NCI-H2107 treated with DMSO at 0.1 percent for 48 hours (cell line): ENCODE data around the gene VCX2.
"Not testable (repeated sequence)": the region's sequence is repeated elsewhere in the genome, so short reads cannot be mapped to it uniquely, and the experiment has no call there.

ENCODE experiments used
- DNase-seq: peaks from one replicate; lab custom pipeline; 2025; ENCODE audit not compliant: unreplicated experiment; lab: John Stamatoyannopoulos, UW

Gene VCX2

DNA sequence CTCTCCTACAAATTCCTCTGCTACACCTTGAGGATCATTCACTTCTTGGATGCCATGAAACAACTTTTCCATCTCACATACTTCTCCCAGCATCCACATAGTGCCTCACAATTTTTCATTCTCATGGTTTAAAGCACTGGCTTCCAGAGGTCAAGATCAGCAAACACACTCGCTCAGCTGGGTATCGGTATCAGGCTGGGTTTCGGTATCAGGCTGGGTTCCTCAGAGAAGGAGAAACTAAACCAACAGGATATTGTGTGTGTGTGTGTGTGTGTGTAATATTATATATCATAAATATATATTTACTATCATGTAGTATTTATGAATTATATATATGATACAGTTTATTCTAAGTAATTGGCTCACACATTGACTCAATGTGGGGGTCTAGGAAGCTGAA lies at the start of gene VCX2:
Gene VCX2 (minus strand): TSS at position 99 of the 400 bp plus-strand sequence. CDS start 624 bp downstream, outside the sequence.
- not testable (repeated sequence) for DNase-seq

DNA sequence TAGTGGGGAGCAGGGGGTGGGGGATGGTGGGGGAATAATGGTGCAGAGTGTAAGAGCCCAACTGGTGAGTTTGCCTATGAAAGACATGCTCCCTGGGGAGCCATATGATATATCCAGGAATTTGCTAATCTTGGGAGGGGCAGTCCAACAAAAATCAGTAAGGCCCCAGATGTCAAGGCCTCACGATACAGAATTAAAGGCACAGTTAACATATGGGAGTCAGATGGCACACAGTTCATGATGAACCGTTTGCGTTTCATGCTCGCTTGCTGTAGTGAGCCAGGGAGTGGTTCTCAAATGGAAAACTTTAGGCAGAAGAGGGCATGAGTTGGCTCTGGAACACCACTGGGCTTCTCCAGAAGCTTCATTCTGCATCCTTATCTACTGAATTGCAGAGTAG lies 33.9 kb upstream of the VCX2 start:
- no peak for DNase-seq

DNA sequence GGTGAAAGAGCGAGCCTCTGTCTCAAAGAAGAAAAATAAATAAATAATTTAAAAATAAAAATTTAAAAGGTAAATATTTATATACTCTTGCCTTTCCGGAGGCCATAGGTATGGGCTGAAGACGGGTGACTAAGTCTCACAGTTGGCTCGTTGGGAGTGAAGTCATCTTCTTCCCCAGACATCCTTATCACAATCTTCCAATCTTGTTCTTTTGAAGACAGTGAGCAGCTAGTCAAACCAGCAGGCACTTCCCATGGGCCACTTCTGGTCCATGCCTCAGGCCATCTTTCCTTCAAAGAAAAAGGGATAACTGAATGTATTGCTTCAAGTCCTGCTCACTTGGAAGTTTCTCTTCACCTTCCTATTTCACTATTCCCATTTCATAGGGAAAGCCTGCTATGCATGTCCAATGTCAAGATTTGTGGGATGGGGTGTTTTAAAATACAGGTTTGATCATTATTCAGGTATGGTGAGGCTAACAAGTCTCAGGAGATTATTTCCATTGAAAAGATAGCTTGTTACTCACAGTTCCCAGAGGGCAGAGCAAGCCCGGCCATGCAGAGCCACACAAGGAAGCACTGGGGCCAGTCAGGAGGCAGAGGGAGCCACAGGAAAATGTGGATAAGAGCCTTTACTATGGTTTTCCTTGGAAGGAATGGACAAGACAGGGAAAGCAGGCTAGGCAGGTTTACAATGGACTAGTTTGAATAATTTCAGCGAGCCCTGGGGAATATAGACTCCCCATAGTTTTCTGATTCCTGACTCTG lies 33.3 kb upstream of the VCX2 start:
- DNase-seq, result no peak

DNA sequence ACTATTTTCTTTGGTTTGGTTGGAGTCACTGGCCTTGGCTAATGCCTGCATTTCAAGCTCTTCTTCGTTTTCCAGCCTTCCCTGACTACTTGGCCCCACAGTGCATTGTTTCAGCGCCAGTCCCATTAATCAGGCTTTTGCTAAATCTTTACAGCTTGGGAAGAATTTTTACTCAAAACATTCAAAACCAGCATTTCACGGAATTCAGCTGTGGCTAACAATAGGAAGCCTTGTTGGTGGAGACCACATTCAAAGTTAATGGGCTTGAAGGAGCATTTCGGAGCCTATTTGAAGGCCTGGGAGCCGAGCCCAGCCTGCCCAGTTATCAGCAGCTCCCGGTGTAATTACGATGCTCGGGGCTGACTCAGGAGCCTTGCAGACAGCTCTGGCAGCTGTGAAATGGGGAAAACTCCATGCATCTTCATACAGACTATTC lies 30.8 kb upstream of the VCX2 start:
- no peak for DNase-seq

DNA sequence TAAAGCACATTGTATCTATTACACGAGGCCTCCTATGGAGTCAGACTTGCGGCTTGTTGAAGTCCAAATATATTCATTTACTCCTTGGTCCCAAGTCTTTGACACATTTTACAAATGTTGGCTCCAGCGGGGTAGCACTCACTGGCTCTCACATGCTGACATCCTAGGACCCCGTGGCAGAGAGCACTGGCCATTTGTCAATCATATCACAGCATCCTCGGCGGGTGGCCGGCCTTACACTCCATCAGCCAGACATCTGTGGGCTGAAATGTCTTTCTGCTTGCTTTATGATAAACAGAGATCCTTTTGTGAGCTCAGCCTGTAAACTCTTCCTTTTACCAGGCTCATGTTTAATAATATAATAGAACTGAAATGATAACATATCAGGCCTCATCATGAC lies 25.7 kb upstream of the VCX2 start:
- no peak for DNase-seq

- no peak for DNase-seq
Measured at GRCh38 chrX:8194216-8194615, 23.1 kb upstream of the VCX2 start.

DNA sequence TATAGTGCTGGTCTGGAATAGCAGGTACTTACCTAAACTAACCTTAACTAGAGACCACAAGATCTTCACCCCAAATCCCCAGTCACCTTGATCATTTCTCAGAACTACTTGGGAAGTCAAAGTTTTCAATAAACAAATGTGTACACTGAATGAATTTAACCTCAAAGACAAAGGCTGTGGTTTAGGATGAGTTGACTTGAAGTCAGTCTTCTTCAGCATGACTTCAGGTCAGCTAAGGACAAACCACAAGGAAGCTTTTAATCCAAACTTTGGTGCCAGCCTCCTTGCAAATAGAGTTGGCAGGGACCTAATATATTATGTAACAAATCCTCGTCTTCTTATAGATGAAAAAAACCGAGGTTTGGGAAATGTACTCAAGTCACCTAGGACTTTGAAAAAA lies 21.2 kb upstream of the VCX2 start:
- DNase-seq, result no peak

DNA sequence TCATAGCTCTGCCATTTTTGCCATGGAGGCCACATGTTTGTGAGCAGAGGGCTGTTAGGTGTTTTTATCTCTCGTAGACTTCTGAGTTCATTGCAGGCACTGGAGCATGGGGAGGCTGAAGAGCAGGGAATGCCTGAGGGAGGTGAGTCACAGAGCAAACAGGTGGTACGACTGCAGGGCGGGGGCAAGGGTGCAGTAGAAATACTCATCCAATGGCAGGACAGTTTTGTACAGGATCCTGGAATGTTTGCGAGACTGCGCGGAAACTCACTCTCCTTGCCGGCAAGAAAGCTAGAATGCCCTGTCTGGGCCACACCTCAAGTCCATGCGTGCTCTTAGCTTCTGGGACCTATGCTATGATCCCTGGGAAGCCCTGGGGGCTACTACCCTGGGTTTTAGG lies 20.0 kb upstream of the VCX2 start:
- no peak for DNase-seq

GRCh38 chrX:8190341-8190830 lies 19.3 kb upstream of the VCX2 start:
- DNase-seq, result no peak

DNA sequence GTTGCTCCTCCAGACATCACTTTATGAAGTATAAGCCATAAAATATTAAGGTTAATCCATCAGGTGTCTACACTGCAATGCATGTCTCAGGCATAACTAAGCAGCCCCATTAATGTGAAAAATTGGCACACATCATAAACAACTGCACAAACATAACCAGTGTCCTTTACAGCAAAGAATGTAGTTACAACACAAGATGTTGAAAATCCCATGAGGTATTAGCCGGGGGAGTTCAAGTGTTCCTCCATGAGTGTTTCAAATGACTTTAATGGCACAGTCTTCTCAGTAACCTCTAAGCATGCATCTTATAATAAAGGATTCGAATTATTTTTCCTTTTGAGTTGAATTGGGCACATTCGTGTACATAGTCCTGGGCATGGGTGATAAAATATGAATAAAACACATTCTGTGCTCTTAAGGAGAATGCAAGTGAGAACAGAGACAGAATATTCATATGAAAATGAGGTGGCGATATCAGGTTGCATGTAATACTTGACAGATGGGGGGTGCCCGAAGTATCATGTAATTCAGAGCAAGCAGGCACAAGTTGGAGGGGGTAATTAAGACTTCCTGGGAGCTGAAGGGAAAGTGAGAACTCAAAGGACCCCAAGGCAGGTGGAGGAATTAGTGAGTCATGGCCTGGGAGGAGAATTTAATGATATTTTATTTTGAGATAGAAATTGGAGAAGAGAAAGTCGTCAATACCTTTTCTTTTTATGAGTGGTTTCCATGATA lies 18.2 kb upstream of the VCX2 start:
- DNase-seq, result peak; percentile 94

- DNase-seq, result no peak
Measured at GRCh38 chrX:8183346-8183745, 12.3 kb upstream of the VCX2 start.

DNA sequence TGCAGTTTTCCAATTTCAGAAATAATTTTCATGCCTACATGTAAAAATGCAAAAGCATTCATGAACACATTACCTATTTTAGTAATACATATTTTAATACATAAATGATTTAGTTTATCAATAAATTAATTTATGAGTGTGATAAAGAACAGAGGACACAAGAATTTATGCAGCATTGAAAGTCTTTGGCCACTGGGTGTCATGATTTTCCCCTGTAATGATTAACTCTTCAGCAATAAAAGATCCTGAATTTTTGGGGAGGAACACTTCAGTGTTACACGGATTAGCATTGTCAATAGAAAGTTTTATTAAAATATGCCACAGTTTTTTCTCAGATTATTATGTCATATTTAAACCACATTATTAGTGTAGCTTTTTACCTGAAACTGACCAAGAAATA lies 8.6 kb upstream of the VCX2 start:
- DNase-seq, result no peak

GRCh38 chrX:8154011-8154410 lies 17.1 kb downstream of the VCX2 start:
- DNase-seq, result not testable (repeated sequence)

DNA sequence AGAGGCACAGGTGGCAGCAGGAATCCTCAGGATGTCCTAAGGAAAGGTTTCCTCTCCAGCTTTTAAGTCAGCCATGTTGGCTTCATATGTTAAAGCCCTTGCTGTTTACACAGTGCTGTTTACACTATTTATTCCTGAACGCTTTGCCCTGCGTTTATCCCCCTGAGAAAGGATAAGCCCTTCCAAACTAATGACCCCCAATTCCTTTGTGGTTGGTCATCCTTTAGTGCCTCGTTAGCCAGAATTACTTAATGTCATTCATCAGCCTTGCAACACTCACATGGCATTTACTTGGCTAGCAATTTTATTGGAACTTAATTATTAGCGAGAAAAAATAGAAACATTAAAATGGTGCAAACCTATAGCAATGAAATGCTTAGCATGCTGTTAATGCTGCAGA lies 23.8 kb downstream of the VCX2 start:
- DNase-seq, result no peak

DNA sequence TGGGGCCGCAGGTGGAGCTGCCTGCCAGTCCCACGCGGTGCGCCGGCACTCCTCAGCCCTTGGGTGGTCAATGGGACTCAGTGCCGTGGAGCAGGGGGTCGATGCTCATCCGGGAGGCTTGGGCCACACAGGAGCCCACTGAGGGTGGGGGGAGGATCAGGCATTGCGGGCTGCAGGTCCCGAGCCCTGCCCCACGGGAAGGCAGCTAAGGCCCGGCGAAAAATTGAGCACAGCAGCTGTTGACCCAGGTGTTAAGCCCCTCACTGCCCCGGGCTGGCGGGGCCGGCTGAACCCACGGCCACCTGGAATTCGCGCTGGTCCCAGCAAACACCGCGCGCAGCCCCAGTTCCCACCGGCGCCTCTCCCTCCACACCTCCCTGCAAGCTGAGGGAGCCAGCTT lies 26.1 kb downstream of the VCX2 start:
- DNase-seq, result no peak

- no peak for DNase-seq
Measured at GRCh38 chrX:8141896-8142295, 29.2 kb downstream of the VCX2 start.

GRCh38 chrX:8140986-8141744 lies 29.9 kb downstream of the VCX2 start:
- DNase-seq, result no peak

DNA sequence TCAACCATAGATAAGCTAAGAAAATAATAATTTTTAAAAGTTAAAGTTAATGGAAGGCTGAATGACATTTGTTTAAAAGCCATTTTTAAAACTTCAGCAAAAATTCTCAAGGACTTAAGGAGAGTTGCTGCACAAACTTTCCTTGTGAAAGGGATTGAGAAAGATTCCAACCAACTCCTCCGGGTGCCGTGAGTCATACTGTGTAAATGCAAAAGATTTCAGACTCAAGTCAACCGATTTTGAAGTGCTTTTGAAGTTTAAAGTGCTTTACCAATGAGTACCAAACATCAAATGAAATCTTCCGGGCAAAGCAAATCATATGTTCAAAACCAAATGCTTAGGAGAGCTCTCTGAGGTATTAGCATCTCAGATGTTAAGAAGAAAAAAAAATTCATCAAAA lies 31.4 kb downstream of the VCX2 start:
- no peak for DNase-seq

DNA sequence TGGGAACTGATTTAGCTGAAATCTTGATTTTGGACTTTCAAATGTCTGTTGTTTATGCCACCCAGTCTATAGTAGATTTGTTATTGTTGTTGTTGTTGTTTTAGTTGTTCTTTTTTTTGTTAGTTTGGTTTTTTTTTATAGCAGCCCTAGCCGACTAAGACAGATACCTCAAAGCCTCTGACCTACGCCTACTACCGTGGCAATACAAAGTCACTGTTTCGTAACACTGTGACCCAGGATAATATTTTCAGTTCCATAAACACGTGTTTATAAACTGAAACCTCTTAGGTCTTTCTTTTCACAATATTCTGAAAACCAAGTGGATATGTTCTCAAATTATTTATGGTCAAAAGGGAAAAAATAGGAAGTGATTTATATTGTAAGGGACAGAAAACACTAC lies 32.8 kb downstream of the VCX2 start:
- no peak for DNase-seq

GRCh38 chrX:8126648-8127047 lies 44.4 kb downstream of the VCX2 start:
- DNase-seq, result no peak

DNA sequence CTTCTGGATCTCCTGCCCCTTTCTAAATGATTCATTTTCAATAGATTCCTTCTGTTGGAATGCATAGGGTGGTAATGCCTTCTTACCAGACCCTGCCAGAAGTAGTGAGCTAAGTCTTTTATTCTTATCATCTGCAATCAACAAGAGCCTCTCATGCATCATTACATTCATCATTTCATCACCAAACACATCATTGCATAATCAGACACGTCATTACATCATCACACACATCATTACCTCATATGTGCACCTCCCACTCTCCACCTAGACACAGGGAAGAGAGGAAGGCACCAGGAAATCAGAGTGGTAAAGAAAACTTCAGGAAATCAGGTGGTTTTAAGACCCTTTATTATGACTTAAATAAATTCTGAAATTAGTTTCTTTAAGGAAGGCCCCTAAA lies 45.0 kb downstream of the VCX2 start:
- no peak for DNase-seq

DNA sequence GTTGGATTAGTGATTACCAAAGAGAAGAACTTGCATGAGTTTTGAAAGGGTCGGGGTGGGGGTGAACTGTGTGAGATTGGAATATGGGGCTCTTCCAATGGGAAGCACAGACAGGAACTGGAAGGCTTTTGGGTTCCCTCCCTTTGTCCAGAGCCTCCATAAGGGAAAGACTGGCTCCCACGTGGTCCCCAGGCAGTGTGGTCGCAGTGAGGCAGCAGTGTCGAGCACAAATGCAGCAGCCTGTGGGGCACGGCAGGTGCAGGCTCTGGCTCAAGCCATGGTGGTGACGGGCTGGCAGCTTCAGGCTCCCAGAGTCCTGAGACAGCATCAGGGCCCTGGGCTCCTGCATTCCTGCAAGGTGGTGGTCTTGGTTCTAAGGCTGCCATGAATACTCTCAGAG lies 45.5 kb downstream of the VCX2 start:
- DNase-seq, result no peak
